GM12878 (cell line): ENCODE results near the gene MT3.

ENCODE experiments used
- CBFB ChIP-seq: IDR thresholded peaks from 2 replicates; pipeline ENCODE4 v1.6.1; 2016; ENCODE audit warnings: antibody characterized with exemption, low read depth
- CHD2 ChIP-seq: IDR thresholded peaks from 2 replicates; pipeline ENCODE4 v1.6.1; 2011; ENCODE audit warnings: low read depth, low read length, improper control_type of control experiment, borderline replicate concordance
- CTCF ChIP-seq, 3 experiments: IDR thresholded peaks in 2 of 3; conservative IDR thresholded peaks in 1 of 3; 2 replicates each; pipeline ENCODE4 v1.5.1; 2011; ENCODE audit warnings: low read depth in 3 of 3, low read length in 3 of 3, mild to moderate bottlenecking in 3 of 3, control low read depth in 2 of 3, moderate library complexity in 2 of 3, inconsistent platforms in 1 of 3, mixed read lengths in 1 of 3; ENCODE audit not compliant: control insufficient read depth in 2 of 3, insufficient read depth in 1 of 3; ENCODE audit errors: extremely low read depth in 1 of 3
- JUND ChIP-seq: IDR thresholded peaks from 2 replicates; pipeline ENCODE4 v1.6.1; 2012; ENCODE audit warnings: low read depth, mild to moderate bottlenecking, low read length, improper control_type of control experiment, moderate library complexity
- MAX ChIP-seq: IDR thresholded peaks from 2 replicates; pipeline ENCODE4 v1.6.1; 2012; ENCODE audit warnings: low read depth, low read length, improper control_type of control experiment
- NRF1 ChIP-seq: conservative IDR thresholded peaks from 2 replicates; pipeline ENCODE4 v1.6.1; 2011; ENCODE audit warnings: mild to moderate bottlenecking, low read depth, low read length, improper control_type of control experiment
- POLR2A ChIP-seq: IDR thresholded peaks from 2 replicates; pipeline ENCODE4 v1.6.1; 2011; ENCODE audit warnings: low read depth, mild to moderate bottlenecking, low read length
- REST ChIP-seq: IDR thresholded peaks from 2 replicates; pipeline ENCODE4 v1.6.1; 2012; ENCODE audit warnings: mild to moderate bottlenecking, low read depth, low read length
- RFX5 ChIP-seq: IDR thresholded peaks from 2 replicates; pipeline ENCODE4 v1.6.1; 2011; ENCODE audit warnings: low read depth, low read length, improper control_type of control experiment
- SMAD1 ChIP-seq: fragments of 450-650 bp; IDR thresholded peaks from 2 replicates; pipeline ENCODE4 v1.6.1; 2018; ENCODE audit warnings: mild to moderate bottlenecking, low read depth; ENCODE audit not compliant: partially characterized antibody

- no peak for TF ChIP-seq JUND
- TF ChIP-seq CBFB = no peak
- no peak for TF ChIP-seq REST
- TF ChIP-seq SMAD1 = no peak
- no peak for TF ChIP-seq RFX5
- no peak for TF ChIP-seq MAX
- TF ChIP-seq POLR2A = no peak
- no peak for TF ChIP-seq CHD2
- TF ChIP-seq NRF1 = no peak
- no peak for TF ChIP-seq CTCF (IDR thresholded peaks at IDR 0.05 in 2 of 3, conservative IDR thresholded peaks at IDR 0.05 in 1 of 3; ENCODE audit: control insufficient read depth in 2 of 3, extremely low read depth in 1 of 3, insufficient read depth in 1 of 3, low read depth in 3 of 3, low read length in 3 of 3)
Observed at GRCh38 chr16:56558024-56558747, 31.1 kb upstream of the MT3 start.
